GM19239 (cell line): ENCODE results near the gene BTBD2.

Source experiments
- DNase-seq: peaks from one replicate; pipeline ENCODE4 v3.0.0; 2011; ENCODE audit warnings: low spot score; ENCODE audit not compliant: insufficient read length
- FAIRE-seq: peaks from 2 replicates; lab custom pipeline; 2011; peaks lifted over from hg19 to GRCh38; lab: Jason Lieb, UNC

Gene BTBD2

DNA sequence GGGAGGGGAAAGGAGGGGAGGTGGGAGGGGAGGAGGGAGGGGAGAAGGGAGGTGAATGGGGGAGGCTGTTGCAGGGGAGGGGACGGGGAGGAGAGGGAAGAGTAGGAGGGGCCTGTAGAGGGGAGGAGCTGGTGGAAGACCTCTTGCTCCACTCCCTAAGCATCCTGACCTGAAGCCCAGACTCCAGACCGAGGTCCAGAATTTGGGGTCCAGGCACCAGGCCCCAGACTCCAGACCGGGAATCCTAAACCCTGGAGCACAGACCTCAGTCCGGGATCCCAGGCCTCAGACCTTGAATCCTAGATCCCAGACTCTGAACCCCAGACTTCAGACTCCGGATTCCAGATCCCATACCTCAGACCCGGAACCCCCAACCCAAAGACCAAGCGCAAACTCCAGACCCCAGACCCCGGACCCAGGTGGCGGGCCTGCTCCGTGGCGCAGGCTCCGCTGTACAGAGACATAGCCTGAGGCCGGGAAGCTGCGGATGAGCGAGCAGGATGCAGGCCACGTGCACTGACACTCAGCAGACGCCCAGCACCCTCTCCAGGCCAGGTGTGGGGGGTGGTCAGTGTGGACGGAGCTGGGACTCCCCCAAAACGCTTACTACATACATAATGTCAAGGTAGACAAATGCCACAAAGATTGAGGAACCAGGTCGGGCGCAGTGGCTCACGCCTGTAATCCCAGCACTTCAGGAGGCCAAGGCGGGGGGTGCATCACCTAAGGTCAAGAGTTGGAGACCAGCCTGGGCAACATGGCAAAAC lies 710 bp upstream of the BTBD2 start:
- FAIRE-seq (peak; percentile 14), DNase-seq (peak; percentile 81)

DNA sequence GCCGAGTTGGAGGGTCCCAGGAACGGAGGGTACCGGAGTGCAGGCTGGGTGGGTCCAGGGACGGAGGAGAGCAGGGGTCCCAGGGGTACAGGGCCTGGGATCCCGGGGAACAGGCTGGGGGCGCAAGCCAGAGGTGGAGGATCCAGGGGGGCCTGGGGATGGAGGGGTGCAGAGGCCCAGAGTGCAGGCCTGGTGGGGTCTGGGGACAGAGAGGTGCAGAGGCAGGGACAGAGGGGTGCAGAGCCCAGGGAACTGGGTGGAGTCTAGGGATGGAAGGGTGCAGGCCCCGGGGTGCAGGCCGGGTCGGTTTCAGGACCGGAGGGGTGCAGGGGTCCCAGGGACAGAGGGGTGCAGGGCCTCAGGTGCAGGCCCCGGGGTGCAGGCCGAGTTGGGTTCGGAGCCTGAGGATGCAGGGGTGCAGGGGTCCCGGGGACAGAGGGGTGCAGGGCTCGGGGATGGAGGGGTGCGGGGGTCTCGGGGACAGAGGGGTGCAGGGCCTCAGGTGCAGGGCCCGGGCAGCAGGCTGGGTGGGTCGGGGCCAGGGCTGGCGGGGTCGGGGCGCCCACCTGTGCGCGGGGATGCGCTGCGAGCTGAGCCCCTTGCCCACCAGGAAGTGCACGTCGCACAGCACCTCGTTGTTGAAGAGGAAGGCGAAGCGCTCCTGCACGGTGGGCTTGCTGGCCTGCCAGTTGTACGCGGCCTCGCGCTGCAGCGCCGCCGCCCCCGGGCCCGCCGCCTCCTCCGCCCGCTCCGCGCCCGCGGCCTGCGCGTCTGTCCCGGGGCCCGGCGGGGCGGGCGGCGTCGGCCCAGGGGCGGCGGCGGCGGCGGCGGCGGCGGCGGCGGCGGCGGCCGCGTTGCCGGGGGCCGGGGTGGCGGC lies 545 bp downstream of the BTBD2 start:
- FAIRE-seq: peak; percentile 28
- peak; percentile 65 for DNase-seq

- FAIRE-seq (no peak), DNase-seq (no peak)
Observed at GRCh38 chr19:2014131-2014571, 1.4 kb downstream of the BTBD2 start.

DNA sequence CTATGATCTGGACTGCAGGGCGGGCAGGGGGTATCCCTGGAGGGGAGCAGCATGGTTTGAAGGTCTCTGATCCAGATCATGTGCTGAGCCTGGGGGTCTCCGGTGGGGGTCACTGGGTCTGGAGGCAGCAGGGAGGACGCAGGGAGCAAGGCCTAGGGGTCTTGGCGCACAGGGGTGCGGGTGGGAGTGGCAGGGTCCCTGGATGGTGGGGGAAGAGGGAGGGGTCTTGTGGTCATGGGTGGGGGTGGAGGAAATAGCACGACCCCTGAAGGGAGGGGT lies 1.9 kb downstream of the BTBD2 start:
- FAIRE-seq (no peak), DNase-seq (no peak)

GRCh38 chr19:2012941-2013682 lies 2.4 kb downstream of the BTBD2 start:
- DNase-seq (no peak), FAIRE-seq (no peak)

DNA sequence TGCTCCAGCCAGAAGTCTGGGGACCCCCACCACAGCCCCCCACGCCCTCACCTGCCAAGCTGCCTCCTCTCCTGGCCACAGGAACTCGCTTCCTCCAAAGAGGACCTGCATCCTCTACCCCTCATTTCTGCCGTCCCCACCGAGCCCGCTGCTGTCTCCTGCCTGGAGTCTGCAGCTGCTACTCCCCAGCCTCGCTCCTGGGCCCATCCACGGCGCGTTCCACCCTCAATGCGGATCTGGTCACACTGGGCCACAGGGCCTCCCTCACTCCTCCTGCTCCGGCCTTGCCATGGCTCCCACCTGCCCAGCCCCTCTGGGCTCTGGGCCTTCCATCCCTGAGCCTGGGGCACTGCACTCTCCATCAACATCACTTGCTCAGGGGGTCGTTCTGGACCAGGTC lies 4.3 kb downstream of the BTBD2 start:
- DNase-seq (no peak), FAIRE-seq (no peak)

GRCh38 chr19:2010135-2010668 lies 5.3 kb downstream of the BTBD2 start:
- DNase-seq (no peak), FAIRE-seq (no peak)

- FAIRE-seq (no peak), DNase-seq (no peak)
Observed at GRCh38 chr19:2003874-2004273, 11.6 kb downstream of the BTBD2 start.

DNA sequence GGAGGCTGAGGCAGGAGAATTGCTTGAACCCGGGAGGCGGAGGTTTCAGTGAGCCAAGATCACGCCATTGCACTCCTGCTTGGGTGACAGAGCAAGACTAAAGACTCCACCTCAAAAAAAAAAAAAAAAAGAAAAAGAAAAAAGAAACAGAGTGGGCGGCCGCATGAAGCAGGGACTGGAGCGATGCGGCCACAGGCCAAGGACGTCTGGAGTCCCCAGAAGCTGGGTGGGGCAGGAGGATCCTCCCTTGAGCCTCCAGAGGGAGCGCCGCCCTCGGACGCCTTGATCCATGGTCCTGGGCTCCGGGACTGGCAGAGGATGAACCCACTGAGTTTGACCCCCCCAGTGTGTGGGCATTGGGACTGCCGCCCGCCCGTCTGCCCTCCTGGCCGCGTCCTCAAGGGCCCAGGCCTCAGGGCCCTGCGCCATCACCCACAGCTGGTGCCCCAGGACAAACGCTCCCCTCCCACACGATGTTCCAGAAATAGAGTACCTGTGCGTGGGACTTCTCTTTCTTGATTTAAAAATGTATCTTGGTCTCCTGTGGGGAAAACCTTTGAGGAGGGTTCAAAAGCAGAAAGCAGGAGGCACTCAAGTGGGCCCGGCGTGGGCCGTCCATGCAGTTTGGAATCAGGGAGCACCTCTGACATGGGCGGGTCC lies 15.5 kb downstream of the BTBD2 start:
- FAIRE-seq (no peak), DNase-seq (no peak)

- no peak for DNase-seq
- FAIRE-seq: no peak
Observed at GRCh38 chr19:1998712-1999708, 16.5 kb downstream of the BTBD2 start.

GRCh38 chr19:1997353-1998233 lies 17.9 kb downstream of the BTBD2 start:
- FAIRE-seq (no peak), DNase-seq (no peak)

DNA sequence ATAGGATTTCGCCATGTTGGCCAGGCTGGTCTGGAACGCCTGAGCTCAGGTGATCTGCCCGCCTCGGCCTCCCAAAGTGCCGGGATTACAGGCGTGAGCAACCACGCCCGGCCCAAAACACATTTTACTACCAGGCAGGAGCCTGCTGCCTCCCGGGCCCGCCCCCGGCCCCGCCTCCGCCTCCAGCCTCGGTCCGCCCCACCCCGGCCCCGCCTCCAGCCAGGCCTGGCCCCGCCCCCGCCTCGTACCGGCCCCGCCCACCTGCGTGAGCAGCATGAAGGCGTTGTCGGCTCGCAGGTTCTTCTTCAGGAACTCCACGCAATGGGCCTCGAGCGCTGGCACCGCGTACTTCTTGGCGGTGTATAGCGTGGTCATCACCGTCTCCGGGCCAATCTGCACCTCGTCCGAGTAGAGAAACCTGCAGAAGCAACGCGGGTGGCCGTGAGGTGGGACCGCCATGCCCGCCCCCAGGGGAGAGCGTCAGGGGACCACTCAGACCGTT lies 22.7 kb downstream of the BTBD2 start:
- FAIRE-seq (no peak), DNase-seq (no peak)

GRCh38 chr19:1991018-1991913 lies 24.2 kb downstream of the BTBD2 start:
- FAIRE-seq (no peak), DNase-seq (no peak)

DNA sequence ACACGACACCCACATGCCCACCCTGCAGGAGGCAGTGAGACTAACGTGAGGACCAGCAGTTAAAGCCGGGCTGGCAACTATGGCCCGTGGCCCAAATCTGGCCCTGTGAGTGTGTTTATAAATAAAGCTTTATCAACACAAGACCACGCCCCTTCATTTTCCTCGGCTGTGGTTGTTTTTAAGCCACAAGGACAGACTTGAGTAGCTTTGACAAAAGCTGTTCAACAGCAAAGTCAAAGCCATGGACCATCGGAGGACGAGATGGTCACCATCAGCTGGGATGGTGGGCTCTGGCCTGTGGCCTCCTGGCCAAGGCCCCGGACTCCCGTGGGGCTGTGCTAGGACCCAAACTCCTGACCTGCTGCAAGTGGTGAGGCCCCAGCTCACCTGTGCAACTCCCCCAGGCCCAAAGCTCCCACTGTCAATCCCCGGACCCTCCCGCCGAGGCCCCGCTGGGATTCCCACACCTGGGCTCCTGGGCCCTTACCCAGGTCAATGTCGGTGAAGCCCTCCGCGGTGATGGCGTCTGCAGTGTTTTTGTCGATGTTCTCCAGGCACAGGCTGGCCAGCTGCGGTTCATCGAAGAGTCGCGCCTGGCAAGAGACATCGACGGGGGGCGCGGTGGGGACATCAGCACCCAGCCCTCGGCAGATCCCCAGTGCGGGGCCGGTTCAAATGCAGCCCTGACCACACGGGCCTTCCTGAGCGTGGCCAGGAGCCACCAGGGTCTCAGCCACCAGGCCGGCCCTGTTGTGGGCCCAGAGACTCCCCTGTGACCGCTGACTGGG lies 25.1 kb downstream of the BTBD2 start:
- FAIRE-seq (no peak), DNase-seq (no peak)

DNA sequence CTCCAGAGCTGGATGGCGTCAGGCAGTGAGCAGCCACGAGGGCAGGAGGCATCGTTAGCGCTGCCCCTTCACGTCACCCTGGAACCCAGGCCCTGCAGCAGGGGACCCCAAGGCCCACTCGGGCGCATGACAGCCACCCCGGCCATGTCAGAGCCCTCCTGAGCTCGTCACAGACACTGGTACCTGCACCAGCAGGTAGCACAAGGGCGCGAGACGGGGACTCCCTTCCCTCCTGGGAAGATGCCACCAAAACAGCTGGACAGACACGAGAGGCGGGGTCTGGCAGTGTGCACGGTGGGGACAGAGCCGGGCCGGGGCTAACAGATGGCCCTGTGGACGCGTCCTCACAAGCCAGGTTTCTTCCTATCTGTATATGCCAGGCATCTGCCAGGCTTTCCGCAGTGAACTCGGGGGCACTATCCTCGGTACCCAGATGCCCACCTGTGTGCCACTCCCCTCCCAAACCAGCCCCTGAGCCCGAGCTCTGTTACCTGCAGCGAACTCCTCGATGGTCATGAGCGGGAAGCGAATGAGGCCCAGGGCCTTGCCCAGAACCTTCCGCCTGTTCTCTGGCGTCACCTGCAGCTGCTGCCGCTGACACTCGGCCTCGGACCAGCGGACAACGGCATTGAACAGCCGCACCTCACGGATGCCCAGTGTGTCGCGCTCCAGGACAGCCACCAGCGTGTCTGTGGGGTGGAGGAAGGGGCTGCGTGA lies 25.8 kb downstream of the BTBD2 start:
- DNase-seq: no peak
- FAIRE-seq: no peak
